Heart left ventricle (tissue), 16 donors: ENCODE measurements around the gene ST3GAL6. TPM values are rescaled to one million over a fixed set of nuclear protein-coding genes. Genes with fewer than 3 reads are reported as not detected.

Experiments used
- ATAC-seq, 4 donors: fragments of 200-7000 bp; cut with Tn5 transposase; one replicate each; pipeline ENCODE4 v1.9.1; 2020 to 2022; ENCODE audit warnings: moderate library complexity in 4 of 4, mild to moderate bottlenecking in 3 of 4, moderate number of reproducible peaks in 1 of 4
- DNase-seq, 5 donors: peaks; one replicate each; pipeline ENCODE4 v3.0.0-alpha.2; 2020
- H3K27ac ChIP-seq, 12 donors: fragments of 200-600 bp; sonication (generic) in 4 of 12; one replicate each; pipeline versions ENCODE4 v1.5.0 to v1.8.0; 2016 to 2022; ENCODE audit warnings: mild to moderate bottlenecking in 2 of 12
- H3K27me3 ChIP-seq, 9 donors: fragments of 200-600 bp; sonication (generic) in 2 of 9; one replicate each; pipeline versions ENCODE4 v1.5.1 to v1.8.0; 2016 to 2022; ENCODE audit warnings: mild to moderate bottlenecking in 3 of 9
- H3K36me3 ChIP-seq, 9 donors: fragments of 200-600 bp; sonication (generic) in 2 of 9; one replicate each; pipeline versions ENCODE4 v1.5.0 to v1.8.0; 2018 to 2022; ENCODE audit warnings: mild to moderate bottlenecking in 2 of 9
- H3K4me1 ChIP-seq, 12 donors: fragments of 200-600 bp; sonication (generic) in 4 of 12; one replicate each; pipeline versions ENCODE4 v1.5.0 to v1.8.0; 2016 to 2022; ENCODE audit warnings: mild to moderate bottlenecking in 3 of 12
- H3K4me3 ChIP-seq, 12 donors: fragments of 200-600 bp; sonication (generic) in 4 of 12; one replicate each; pipeline versions ENCODE4 v1.5.0 to v1.8.0; 2017 to 2022; ENCODE audit warnings: mild to moderate bottlenecking in 9 of 12, moderate library complexity in 4 of 12
- H3K9me3 ChIP-seq, 12 donors: fragments of 200-600 bp; sonication (generic) in 4 of 12; one replicate each; pipeline versions ENCODE4 v1.5.0 to v1.8.0; 2016 to 2022; ENCODE audit warnings: mild to moderate bottlenecking in 1 of 12
- POLR2A ChIP-seq, 2 donors: fragments of 450-650 bp; IDR thresholded peaks; one replicate each; pipeline ENCODE4 v1.6.1; 2017; ENCODE audit warnings: antibody characterized with exemption in 2 of 2, mild to moderate bottlenecking in 2 of 2, moderate library complexity in 2 of 2
- WGBS, 4 donors: extraction: QIAGEN DNeasy Blood & Tissue Kit in 2 of 4; methylation state at CpG; one replicate each; pipeline versions ENCODE4 v1.1.5 to v1.1.7; 2013 to 2018; 5-methylcytosine and 5-hydroxymethylcytosine counted together
- intact Hi-C, 10 donors: fragments of 100-400 bp; cut with DNase I; formaldehyde crosslinking; loops; one replicate each; pipeline versions ENCODE4 v1.11.1 to v1.14.2; 2022
- polyA plus RNA-seq, 2 donors: library from polyadenylated mRNA; stranded (reverse); fragments of 200-250 nt; gene quantifications; one replicate each; pipeline ENCODE4 v1.2.3, GENCODE V29; 2013
- total RNA-seq, 9 donors: library from RNA; depleted of rRNA in 2 of 9; stranded (reverse); fragments of >200 nt in 2 of 9; fragmentation: NEBNext Ultra II Directional in 3 of 9; extraction: Animal tissue kit (Norgen Biotek cat#: 25700) in 3 of 9; gene quantifications; one replicate each; pipeline versions ENCODE4 v1.1.0 to v1.2.4, GENCODE V29; 2016 to 2023
- TF ChIP-seq, protein P1 (sequence below), 12 donors: fragments of 200-600 bp; sonication (generic) in 4 of 12; IDR thresholded peaks; one replicate each; pipeline versions ENCODE4 v1.5.0 to v1.8.0; 2018 to 2022; ENCODE audit warnings: antibody characterized with exemption in 12 of 12, mild to moderate bottlenecking in 5 of 12
- donor health status: ischemic (EF 13 %, LVEDD 7.1; RV severe dilation, severe dysfunction).
- donor health status: healthy with polysubstance abuse.
- donor health status: DM: no; HTN: yes; CAD: no.
- donor health status: DM: no; HTN: no; CAD: no.
- donor health status: ischemic (EF 25% LVEDD 6.9; RV normal size, moderate dysfunction).
- donor health status: ischemic (EF 25% LVEDD 5.7; RV mildly dilated, moderate dysfunction).
- donor health status: healthy.
- donor health status: DM: yes; HTN: yes; CAD: no.
- donor health status: ischemic (EF 35%, LVEDD 5.7; RV mildly dilated, moderate dysfunction).
- donor health status: nonischemic (EF 11% LVEDD 7.7; RV severe dilation, severe dysfunction).
- donor health status: DM: yes; HTN: yes; CAD: no.
- donor health status: PGD.
- donor health status: ischemic (EF 29% LVEDD 5.4; RV normal size, mild dysfunction).
- donor health status: nonischemic (EF 23%, LVEDD 6.1; RV moderate dilation, normal function).

The ST3GAL6 gene
- total and polyA plus RNA-seq, 11 donors: 35.3 to 95.9 (median 64.5) TPM

DNA sequence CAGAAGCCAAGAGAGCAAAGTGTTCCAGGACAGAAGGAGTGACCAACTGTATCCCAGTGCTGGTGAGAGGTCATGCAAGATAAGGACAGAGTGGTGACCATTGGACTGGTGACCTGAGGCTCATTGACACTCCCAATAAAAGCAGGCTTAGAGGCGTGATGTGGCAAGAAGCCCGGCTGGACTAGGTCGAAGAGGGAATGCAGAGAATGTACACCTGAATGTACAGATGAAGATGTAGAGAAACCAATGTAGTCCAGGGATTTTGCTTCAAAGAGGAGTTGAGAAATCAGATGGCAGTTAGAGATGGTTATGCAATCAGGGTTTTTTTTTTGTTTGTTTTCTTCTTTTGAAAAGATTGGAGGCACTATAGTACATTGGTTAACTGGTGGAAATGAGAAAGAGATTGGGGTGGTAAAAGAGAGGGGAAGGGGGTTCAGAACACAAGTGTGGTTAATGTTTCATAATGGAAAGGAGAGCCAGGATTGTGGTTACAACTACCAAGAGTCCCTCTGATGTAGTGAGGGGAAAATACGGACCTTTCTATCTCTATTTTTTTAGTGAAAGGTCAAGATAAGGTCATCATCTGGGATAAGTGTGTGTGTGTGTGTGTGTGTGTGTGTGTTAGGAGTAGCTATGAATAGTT lies 23.3 kb downstream of the ST3GAL6 start:
- Histone ChIP-seq H3K9me3 (no peaks in the 10 kb centered on the region), H3K4me1 (peaks cover 0 to 55% (median 45%) of the 10 kb centered on the region in 12 donors), H3K27me3 (no peaks in the 10 kb centered on the region), H3K27ac (peak overlapping the region in 11 of 12 donors; percentile 27 to 79 (median 54)), H3K36me3 (peaks cover 0 to 76% (median 20%) of the 10 kb centered on the region in 9 donors), H3K4me3 (no peak overlapping the region)
- TF ChIP-seq POLR2A (IDR thresholded peaks at IDR 0.05): no peak
- TF ChIP-seq, protein P1, sequence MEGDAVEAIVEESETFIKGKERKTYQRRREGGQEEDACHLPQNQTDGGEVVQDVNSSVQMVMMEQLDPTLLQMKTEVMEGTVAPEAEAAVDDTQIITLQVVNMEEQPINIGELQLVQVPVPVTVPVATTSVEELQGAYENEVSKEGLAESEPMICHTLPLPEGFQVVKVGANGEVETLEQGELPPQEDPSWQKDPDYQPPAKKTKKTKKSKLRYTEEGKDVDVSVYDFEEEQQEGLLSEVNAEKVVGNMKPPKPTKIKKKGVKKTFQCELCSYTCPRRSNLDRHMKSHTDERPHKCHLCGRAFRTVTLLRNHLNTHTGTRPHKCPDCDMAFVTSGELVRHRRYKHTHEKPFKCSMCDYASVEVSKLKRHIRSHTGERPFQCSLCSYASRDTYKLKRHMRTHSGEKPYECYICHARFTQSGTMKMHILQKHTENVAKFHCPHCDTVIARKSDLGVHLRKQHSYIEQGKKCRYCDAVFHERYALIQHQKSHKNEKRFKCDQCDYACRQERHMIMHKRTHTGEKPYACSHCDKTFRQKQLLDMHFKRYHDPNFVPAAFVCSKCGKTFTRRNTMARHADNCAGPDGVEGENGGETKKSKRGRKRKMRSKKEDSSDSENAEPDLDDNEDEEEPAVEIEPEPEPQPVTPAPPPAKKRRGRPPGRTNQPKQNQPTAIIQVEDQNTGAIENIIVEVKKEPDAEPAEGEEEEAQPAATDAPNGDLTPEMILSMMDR (IDR thresholded peaks at IDR 0.05): no peak
- no peak for DNase-seq
- 65 to 72% (median 67%) methylated on average over 4 of the region's 4 CpGs for WGBS, 4 donors
- intact Hi-C loops: loop anchor here in 3 of 10 donors (5.0 kb wide), 2 partner anchors 54 to 94 kb away; no protein-coding TSS in a partner anchor
- ATAC-seq: peak in 3 of 4 donors; percentile 12 to 21 (median 13)

DNA sequence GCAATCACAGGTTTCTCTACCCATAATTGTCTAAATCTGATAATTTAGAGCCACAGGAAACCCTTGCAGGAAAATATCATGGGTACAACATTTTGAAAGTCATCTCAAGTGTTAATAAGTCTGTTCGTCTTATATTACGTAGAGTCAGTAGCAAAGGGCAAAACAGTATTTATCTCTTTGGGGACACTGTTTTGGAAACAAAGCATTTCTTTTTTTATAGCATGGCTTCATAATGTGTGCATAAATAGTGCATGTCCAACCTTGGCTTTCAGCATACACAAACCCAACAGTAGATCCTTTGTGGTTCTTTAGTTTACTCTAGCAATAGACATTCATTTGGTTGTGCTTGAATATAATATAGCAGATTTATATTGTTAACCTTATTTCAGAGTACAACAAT lies 24.0 kb downstream of the ST3GAL6 start:
- WGBS, 4 donors: 35 to 63% (median 45%) methylated on average over 2 of the region's 2 CpGs
- no peaks in the 10 kb centered on the region for H3K27me3 ChIP-seq
- ATAC-seq: peak; percentile 39 to 70 (median 56)
- H3K27ac ChIP-seq: peak overlapping the region in 9 of 12 donors; percentile 3 to 79 (median 56)
- intact Hi-C loops: loop anchor here in 3 of 10 donors (5.0 kb wide), 2 partner anchors 55 to 95 kb away; no protein-coding TSS in a partner anchor
- H3K4me3 ChIP-seq: no peak overlapping the region
- no peak for TF ChIP-seq POLR2A (IDR thresholded peaks at IDR 0.05)
- TF ChIP-seq, protein P1 (IDR thresholded peaks at IDR 0.05): no peak
- no peak for DNase-seq
- peaks cover 0 to 79% (median 20%) of the 10 kb centered on the region in 9 donors for H3K36me3 ChIP-seq
- peaks cover 0 to 55% (median 43%) of the 10 kb centered on the region in 12 donors for H3K4me1 ChIP-seq
- H3K9me3 ChIP-seq: no peaks in the 10 kb centered on the region

DNA sequence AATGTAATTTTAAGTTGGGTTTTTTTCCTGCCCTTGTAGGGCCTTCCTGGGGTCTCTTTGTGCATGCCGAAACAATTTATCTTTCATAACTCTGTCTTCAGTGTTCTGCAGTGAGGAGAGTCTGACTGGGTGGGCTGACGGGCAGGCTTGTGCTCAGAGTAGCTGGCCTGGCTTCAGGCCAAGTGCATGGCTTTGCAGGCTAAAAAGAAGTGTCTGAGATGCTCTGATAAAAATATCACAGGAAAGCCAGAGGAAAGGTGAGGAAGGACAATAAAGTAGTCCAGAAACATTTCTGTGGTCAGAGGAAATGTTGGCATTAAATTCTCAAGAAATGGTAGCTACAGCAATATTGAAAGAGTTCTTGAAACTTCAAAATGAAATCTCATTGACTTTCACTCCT lies 25.5 kb downstream of the ST3GAL6 start:
- no peak for ATAC-seq
- WGBS, 4 donors: 4 to 29% (median 27%) methylated on average over 2 of the region's 2 CpGs
- H3K4me3 ChIP-seq: no peak overlapping the region
- intact Hi-C loops: loop anchor here in 3 of 10 donors (5.0 kb wide), 2 partner anchors 56 to 96 kb away; no protein-coding TSS in a partner anchor
- H3K27ac ChIP-seq: peak overlapping the region in 8 of 12 donors; percentile 1 to 79 (median 56)
- DNase-seq: peak in 2 of 5 donors; percentile 42 to 55
- H3K36me3 ChIP-seq: peaks cover 0 to 79% (median 27%) of the 10 kb centered on the region in 9 donors
- peaks cover 0 to 53% (median 42%) of the 10 kb centered on the region in 12 donors for H3K4me1 ChIP-seq
- no peaks in the 10 kb centered on the region for H3K9me3 ChIP-seq
- no peaks in the 10 kb centered on the region for H3K27me3 ChIP-seq
- TF ChIP-seq POLR2A (IDR thresholded peaks at IDR 0.05): no peak
- TF ChIP-seq, protein P1 (IDR thresholded peaks at IDR 0.05): no peak
